SH-SY5Y (cell line): ENCODE data around the gene FAP.

Experiments
- GATA2 ChIP-seq: IDR thresholded peaks from 2 replicates; pipeline ENCODE4 v1.6.1; 2011; ENCODE audit warnings: mild to moderate bottlenecking, low read depth, low read length
- GATA3 ChIP-seq: IDR thresholded peaks from 2 replicates; pipeline ENCODE4 v1.6.1; 2011; ENCODE audit warnings: low read depth, mild to moderate bottlenecking, low read length, moderate library complexity

GRCh38 chr2:162152147-162152546 is 91.1 kb downstream of the FAP start, which contains the start of gene GCG:
- no peak for TF ChIP-seq GATA2
- TF ChIP-seq GATA3 = no peak
